Stimulated activated effector memory CD8-positive, alpha-beta T cell treated with anti-CD3 and anti-CD28 coated beads, Interleukin-12 subunit alpha, Interleukin-12 subunit beta, amount 100 ng/mL, for 72 hours (primary cell): ENCODE results near the gene IRF1.

Experiments used
- ATAC-seq: fragments of 150-1000 bp; cut with Tn5 transposase; 2 replicates; pipeline ENCODE4 v1.10.0; 2021
- DNase-seq, 2 donors: peaks; one replicate each; pipeline ENCODE4 v3.0.0; 2021 to 2022; ENCODE audit warnings: low spot score in 2 of 2
- H3K27ac Mint-ChIP-seq: one replicate; pipeline ENCODE4 v1.8.0; 2022; ENCODE audit warnings: mild to moderate bottlenecking, mixed read lengths
- H3K36me3 Mint-ChIP-seq: one replicate; pipeline ENCODE4 v1.8.0; 2022; ENCODE audit warnings: mild to moderate bottlenecking, mixed read lengths
- H3K4me1 Mint-ChIP-seq: one replicate; pipeline ENCODE4 v1.8.0; 2022; ENCODE audit warnings: mixed read lengths
- H3K4me3 Mint-ChIP-seq: one replicate; pipeline ENCODE4 v1.8.0; 2022; ENCODE audit warnings: mild to moderate bottlenecking, mixed read lengths
- H3K9me3 Mint-ChIP-seq: one replicate; pipeline ENCODE4 v1.8.0; 2022; ENCODE audit warnings: mixed read lengths

The IRF1 gene

DNA sequence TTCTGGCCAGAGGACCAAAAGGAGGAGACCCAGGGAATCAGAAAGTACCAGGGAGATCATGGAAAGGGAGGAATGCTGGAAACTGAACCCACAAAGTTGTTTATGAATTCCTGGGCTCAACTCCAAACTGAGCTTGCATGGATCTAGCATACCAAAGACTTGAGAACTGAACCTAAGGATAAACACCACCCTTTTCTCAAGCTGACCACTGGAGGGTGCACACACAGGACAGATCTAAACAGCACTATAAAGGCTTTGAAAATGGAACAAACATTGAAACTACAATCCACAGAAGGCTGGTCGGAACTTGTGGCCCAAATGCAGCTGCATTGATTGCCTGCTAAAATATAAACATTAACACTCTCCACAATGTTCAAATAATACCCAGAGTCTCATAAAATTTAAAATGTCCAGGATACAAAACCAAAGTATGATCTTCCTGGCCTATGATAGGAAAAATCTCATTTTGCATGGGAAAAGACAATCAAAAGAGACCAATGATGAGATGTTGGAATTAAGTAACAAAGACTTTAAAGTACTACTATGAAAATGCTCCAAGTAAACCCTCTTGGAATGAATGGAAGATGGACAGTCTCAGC lies 15.6 kb upstream of the IRF1 start:
- Mint-ChIP-seq H3K27ac (no peak overlapping the region), H3K4me3 (no peak overlapping the region), H3K9me3 (no peaks in the 10 kb centered on the region), H3K4me1 (peaks cover 20% of the 10 kb centered on the region), H3K36me3 (no peaks in the 10 kb centered on the region)
- DNase-seq, result peak in 1 of 2 donors; percentile 47
- peak; percentile 71 for ATAC-seq

DNA sequence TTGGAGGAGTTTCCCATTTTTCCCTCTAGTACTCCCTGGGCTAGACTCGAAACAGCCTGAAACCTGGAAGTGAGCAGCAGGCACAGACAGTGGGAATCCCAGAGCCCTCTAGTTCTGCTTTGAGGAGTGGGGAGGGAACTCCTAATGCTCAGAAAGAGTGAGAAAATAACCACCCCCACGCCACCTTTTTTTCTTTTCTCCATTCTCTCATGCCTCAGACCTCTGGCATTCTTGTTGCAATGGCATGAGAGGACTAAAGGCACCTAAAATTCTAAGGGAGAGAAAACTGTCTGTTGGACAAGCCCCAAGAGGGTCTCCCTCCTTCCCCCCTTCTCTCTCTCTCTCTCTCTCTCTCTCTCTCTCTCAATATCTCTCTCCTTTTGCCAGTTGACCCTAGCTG lies 15.1 kb upstream of the IRF1 start:
- H3K4me3 Mint-ChIP-seq, result no peak overlapping the region
- no peaks in the 10 kb centered on the region for H3K36me3 Mint-ChIP-seq
- no peaks in the 10 kb centered on the region for H3K9me3 Mint-ChIP-seq
- ATAC-seq, result no peak
- no peak overlapping the region for H3K27ac Mint-ChIP-seq
- H3K4me1 Mint-ChIP-seq, result peaks cover 24% of the 10 kb centered on the region
- no peak for DNase-seq

- no peaks in the 10 kb centered on the region for H3K36me3 Mint-ChIP-seq
- no peak overlapping the region for H3K4me3 Mint-ChIP-seq
- no peak overlapping the region for H3K27ac Mint-ChIP-seq
- no peaks in the 10 kb centered on the region for H3K9me3 Mint-ChIP-seq
- DNase-seq (no peak), ATAC-seq (no peak)
- peaks cover 30% of the 10 kb centered on the region for H3K4me1 Mint-ChIP-seq
Observed at GRCh38 chr5:132504746-132505145, 14.2 kb upstream of the IRF1 start.

- H3K9me3 Mint-ChIP-seq, result no peaks in the 10 kb centered on the region
- H3K4me1 Mint-ChIP-seq, result peaks cover 32% of the 10 kb centered on the region
- H3K36me3 Mint-ChIP-seq, result no peaks in the 10 kb centered on the region
- ATAC-seq (no peak), DNase-seq (no peak)
- H3K4me3 Mint-ChIP-seq, result no peak overlapping the region
- no peak overlapping the region for H3K27ac Mint-ChIP-seq
Observed at GRCh38 chr5:132503244-132503643, 12.7 kb upstream of the IRF1 start.

GRCh38 chr5:132501961-132502931 lies 11.7 kb upstream of the IRF1 start:
- H3K27ac Mint-ChIP-seq, result no peak overlapping the region
- peaks cover 42% of the 10 kb centered on the region for H3K4me1 Mint-ChIP-seq
- no peaks in the 10 kb centered on the region for H3K9me3 Mint-ChIP-seq
- peaks cover 2% of the 10 kb centered on the region for H3K36me3 Mint-ChIP-seq
- DNase-seq, result peak in 1 of 2 donors; percentile 44
- no peak overlapping the region for H3K4me3 Mint-ChIP-seq
- no peak for ATAC-seq

DNA sequence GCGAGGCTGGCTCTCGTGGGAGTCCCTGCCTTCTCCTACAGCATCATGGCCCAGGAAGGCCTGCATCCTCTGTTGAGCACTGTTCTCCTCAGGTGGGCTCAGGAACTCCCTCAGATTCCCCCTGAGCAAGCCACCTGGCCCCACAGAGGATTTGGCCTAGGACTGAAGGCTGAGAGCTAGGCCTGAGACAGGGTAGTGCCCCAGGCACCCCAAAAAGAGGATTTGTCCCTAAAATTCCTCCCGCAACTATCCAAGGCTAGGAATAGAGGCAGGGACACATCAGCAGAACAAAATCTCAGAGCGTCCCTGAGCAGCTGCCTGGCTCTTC lies 11.0 kb upstream of the IRF1 start:
- ATAC-seq (no peak), DNase-seq (no peak)
- Mint-ChIP-seq H3K9me3 (no peaks in the 10 kb centered on the region), H3K27ac (peak overlapping the region; percentile 95), H3K36me3 (peaks cover 4% of the 10 kb centered on the region), H3K4me3 (no peak overlapping the region), H3K4me1 (peaks cover 47% of the 10 kb centered on the region)

DNA sequence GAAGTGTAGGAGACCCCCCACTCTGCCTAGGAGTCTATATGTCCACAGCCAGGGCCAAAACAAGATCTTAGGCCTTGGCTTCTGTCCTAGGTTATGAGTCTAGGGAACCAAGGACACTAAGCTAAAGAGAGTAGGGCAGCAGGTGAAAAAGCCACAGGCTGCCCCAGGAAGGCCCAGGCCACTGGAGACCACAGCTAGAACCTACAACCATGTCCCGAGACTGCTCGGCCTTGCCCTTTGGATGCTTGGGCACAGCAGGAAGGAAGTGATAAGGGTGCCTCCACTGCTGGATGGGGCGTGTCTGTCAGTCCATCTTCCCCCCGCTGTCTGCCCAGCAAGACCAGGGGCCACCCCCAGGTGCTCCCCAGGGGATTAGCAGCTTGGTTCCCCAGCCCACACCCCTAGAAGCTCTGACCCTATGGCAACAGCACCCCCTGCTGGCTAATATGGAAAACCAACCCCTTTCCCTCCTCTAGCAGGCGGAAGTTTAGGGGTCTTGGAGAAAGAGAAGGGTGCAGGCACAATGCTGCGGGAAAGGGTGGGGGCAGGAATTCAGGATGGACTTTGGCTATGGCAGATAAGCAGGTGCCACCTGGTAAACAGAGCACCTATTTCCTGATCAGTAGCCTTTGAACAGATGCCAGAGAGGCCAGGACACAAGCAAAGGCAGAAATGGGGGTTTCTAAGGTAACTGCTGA lies 10.5 kb upstream of the IRF1 start:
- H3K27ac Mint-ChIP-seq, result peak overlapping the region; percentile 95
- H3K9me3 Mint-ChIP-seq, result no peaks in the 10 kb centered on the region
- peaks cover 4% of the 10 kb centered on the region for H3K36me3 Mint-ChIP-seq
- H3K4me3 Mint-ChIP-seq, result no peak overlapping the region
- peak; percentile 66 to 88 for DNase-seq
- peaks cover 52% of the 10 kb centered on the region for H3K4me1 Mint-ChIP-seq
- ATAC-seq, result peak; percentile 63

- no peak overlapping the region for H3K4me3 Mint-ChIP-seq
- peak overlapping the region; percentile 95 for H3K27ac Mint-ChIP-seq
- ATAC-seq (no peak), DNase-seq (peak in 1 of 2 donors; percentile 57)
- peaks cover 7% of the 10 kb centered on the region for H3K36me3 Mint-ChIP-seq
- H3K4me1 Mint-ChIP-seq, result peaks cover 54% of the 10 kb centered on the region
- H3K9me3 Mint-ChIP-seq, result no peaks in the 10 kb centered on the region
Observed at GRCh38 chr5:132500244-132500930, 9.8 kb upstream of the IRF1 start.

DNA sequence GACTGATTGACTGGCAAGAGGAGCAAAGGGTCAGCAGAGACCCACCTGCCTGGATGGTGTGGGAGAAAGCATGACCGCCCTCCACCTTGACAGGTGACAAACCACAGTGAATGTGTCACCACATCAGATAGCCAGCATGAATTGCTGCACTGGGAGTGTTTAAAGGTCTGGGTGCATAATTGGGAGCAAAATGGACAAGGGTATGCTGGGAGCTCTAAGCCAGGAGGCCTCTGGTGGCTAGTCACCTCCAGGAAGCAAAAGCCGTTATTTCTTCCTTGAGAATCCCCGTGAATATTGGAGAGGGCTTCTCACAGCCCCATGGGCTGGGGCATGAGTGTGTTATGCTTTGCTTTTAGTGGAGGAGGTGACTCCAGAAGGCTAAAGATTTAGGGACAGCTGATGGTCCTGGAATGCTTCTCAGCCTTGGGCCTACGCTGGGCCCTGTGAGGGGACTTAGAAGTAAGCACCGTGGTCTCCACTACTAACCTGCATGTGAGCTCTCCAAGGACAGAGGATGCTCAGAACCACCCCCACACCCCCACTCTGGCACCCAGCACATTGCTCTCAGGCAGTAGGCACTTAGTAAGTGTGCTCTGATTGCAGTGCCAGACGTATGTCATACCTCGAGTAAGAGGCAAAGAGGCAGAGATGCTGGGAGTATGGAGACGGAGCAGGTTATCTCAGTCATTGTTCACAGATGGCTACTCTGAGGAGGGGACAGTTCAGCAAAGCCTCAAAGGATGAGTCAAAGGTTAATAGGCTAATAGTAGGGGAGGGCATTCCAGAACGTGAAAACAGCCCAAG lies 9.1 kb upstream of the IRF1 start:
- DNase-seq, result peak in 1 of 2 donors; percentile 50
- ATAC-seq, result no peak
- no peak overlapping the region for H3K4me3 Mint-ChIP-seq
- peak overlapping the region; percentile 95 for H3K27ac Mint-ChIP-seq
- H3K4me1 Mint-ChIP-seq, result peaks cover 61% of the 10 kb centered on the region
- H3K9me3 Mint-ChIP-seq, result no peaks in the 10 kb centered on the region
- H3K36me3 Mint-ChIP-seq, result peaks cover 15% of the 10 kb centered on the region

- peaks cover 70% of the 10 kb centered on the region for H3K4me1 Mint-ChIP-seq
- peak overlapping the region; percentile 95 for H3K27ac Mint-ChIP-seq
Observed at GRCh38 chr5:132498686-132499271, 8.2 kb upstream of the IRF1 start.

GRCh38 chr5:132498152-132498551 lies 7.6 kb upstream of the IRF1 start:
- DNase-seq (peak in 1 of 2 donors; percentile 51), ATAC-seq (no peak)
- peak overlapping the region; percentile 85 for H3K4me3 Mint-ChIP-seq
- H3K36me3 Mint-ChIP-seq, result peaks cover 18% of the 10 kb centered on the region
- H3K4me1 Mint-ChIP-seq, result peaks cover 76% of the 10 kb centered on the region
- no peaks in the 10 kb centered on the region for H3K9me3 Mint-ChIP-seq
- H3K27ac Mint-ChIP-seq, result peak overlapping the region; percentile 95

More at GRCh38 chr5:132498686-132499271, 8.2 kb upstream of the IRF1 start:
- no peaks in the 10 kb centered on the region for H3K9me3 Mint-ChIP-seq
- no peak overlapping the region for H3K4me3 Mint-ChIP-seq
- no peak for DNase-seq
- peaks cover 18% of the 10 kb centered on the region for H3K36me3 Mint-ChIP-seq
- ATAC-seq, result no peak

GRCh38 chr5:132497488-132497997 lies 7.0 kb upstream of the IRF1 start:
- H3K36me3 Mint-ChIP-seq, result peaks cover 18% of the 10 kb centered on the region
- DNase-seq, result peak in 1 of 2 donors; percentile 51
- H3K4me1 Mint-ChIP-seq, result peaks cover 78% of the 10 kb centered on the region
- H3K4me3 Mint-ChIP-seq, result peak overlapping the region; percentile 85
- no peaks in the 10 kb centered on the region for H3K9me3 Mint-ChIP-seq
- peak overlapping the region; percentile 95 for H3K27ac Mint-ChIP-seq
- ATAC-seq, result no peak

GRCh38 chr5:132496631-132497487 lies 6.3 kb upstream of the IRF1 start:
- peak overlapping the region; percentile 95 for H3K27ac Mint-ChIP-seq
- H3K36me3 Mint-ChIP-seq, result peaks cover 21% of the 10 kb centered on the region
- peak overlapping the region; percentile 85 for H3K4me3 Mint-ChIP-seq
- no peaks in the 10 kb centered on the region for H3K9me3 Mint-ChIP-seq
- DNase-seq (peak; percentile 35 to 82), ATAC-seq (peak; percentile 19)
- H3K4me1 Mint-ChIP-seq, result peaks cover 85% of the 10 kb centered on the region
